Spleen (tissue), 7 donors: ENCODE measurements around the gene CCSAP.

Experiments used
- CTCF ChIP-seq, 11 experiments: fragments of 200-600 bp in 7 of 11; fragments of 450-650 bp in 4 of 11; sonication (generic) in 4 of 11; IDR thresholded peaks in 8 of 11; conservative IDR thresholded peaks in 3 of 11; 1 replicate in 7 of 11; 2 replicates in 4 of 11; pipeline versions ENCODE4 v1.4.0 to v1.8.0; 2016 to 2021; ENCODE audit warnings: antibody characterized with exemption in 11 of 11, inconsistent platforms in 4 of 11, mild to moderate bottlenecking in 1 of 11
- POLR2A ChIP-seq, 3 donors: fragments of 450-650 bp; IDR thresholded peaks; one replicate each; pipeline ENCODE4 v1.5.1; 2017; ENCODE audit warnings: antibody characterized with exemption in 3 of 3, mild to moderate bottlenecking in 1 of 3
- donor health status: DM: no; HTN: no; CAD: no; lungs with moderate emphysema.
- donor health status: DM: no; HTN: no; CAD: no.
- donor health status: DM: no; HTN: no; CAD: no.

DNA sequence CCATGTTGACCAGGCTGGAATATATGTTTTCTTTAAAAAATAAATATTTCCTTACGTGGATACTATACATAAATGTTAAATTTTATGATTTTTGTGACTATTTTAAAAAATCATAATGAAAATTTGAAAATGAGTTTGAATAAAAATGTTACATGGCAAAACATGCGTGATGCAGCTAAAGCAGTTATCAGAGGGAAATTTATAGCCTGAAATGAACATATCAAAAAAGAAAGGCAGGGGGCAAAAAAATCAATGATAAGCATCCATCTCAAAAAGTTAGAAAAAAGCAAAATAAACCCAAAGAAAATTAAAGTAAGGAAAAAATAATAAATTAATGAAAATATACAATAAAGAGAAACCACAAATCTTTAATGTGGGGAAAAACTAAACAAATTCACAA, 8.6 kb downstream of the CCSAP start:
- TF ChIP-seq POLR2A (IDR thresholded peaks at IDR 0.05) (no peak), CTCF (IDR thresholded peaks at IDR 0.05 in 8 of 11, conservative IDR thresholded peaks at IDR 0.05 in 3 of 11) (no peak)
